WTC11 (cell line): ENCODE results near the gene TNRC18.

Experiments used
- CTCF ChIP-seq: fragments of 200-600 bp; IDR thresholded peaks from 2 replicates; pipeline ENCODE4 v1.8.0; 2022; ENCODE audit warnings: antibody characterized with exemption
- JUN ChIP-seq: sonication (generic); formaldehyde crosslinking; IDR thresholded peaks from 2 replicates; pipeline ENCODE4 v1.8.0; 2023; ENCODE audit warnings: mild to moderate bottlenecking, missing genetic modification reagents
- RELA ChIP-seq: sonication (generic); formaldehyde crosslinking; IDR thresholded peaks from 2 replicates; pipeline ENCODE4 v1.8.1; 2022; ENCODE audit warnings: missing genetic modification reagents, mild to moderate bottlenecking, borderline replicate concordance
- TCF7 ChIP-seq: sonication (generic); formaldehyde crosslinking; IDR thresholded peaks from 2 replicates; pipeline ENCODE4 v1.8.0; 2022; ENCODE audit warnings: mild to moderate bottlenecking, low read depth, missing genetic modification reagents, moderate library complexity

- no peak for TF ChIP-seq CTCF
- no peak for TF ChIP-seq RELA (CRISPR knock-in tag)
- TF ChIP-seq JUN (CRISPR knock-in tag): no peak
- TF ChIP-seq TCF7 (CRISPR knock-in tag): no peak
Observed at GRCh38 chr7:5345671-5346070, 78.0 kb downstream of the TNRC18 start.
